Right hindlimb (tissue), 1 donor: ENCODE results near the gene CEP295NL.
"Not testable (repeated sequence)": the region's sequence is repeated elsewhere in the genome, so short reads cannot be mapped to it uniquely, and the experiment has no call there.

ENCODE experiments used
- DNase-seq: peaks from one replicate; pipeline ENCODE4 v3.0.0-alpha.2; 2018

The CEP295NL gene

GRCh38 chr17:78905116-78905515 is 2.1 kb upstream of the CEP295NL start:
- DNase-seq = no peak

- no peak for DNase-seq
These were observed 1.4 kb upstream of the CEP295NL start for GRCh38 chr17:78904371-78904770.

GRCh38 chr17:78902231-78902630 is 770 bp downstream of the CEP295NL start:
- not testable (repeated sequence) for DNase-seq

GRCh38 chr17:78901806-78902205 is 1.2 kb downstream of the CEP295NL start:
- no peak for DNase-seq

GRCh38 chr17:78900816-78901215 is 2.2 kb downstream of the CEP295NL start:
- DNase-seq = no peak

GRCh38 chr17:78899361-78900260 is 3.4 kb downstream of the CEP295NL start:
- no peak for DNase-seq

GRCh38 chr17:78898947-78899346 is 4.1 kb downstream of the CEP295NL start:
- no peak for DNase-seq

- DNase-seq = no peak
These were observed 4.7 kb downstream of the CEP295NL start for GRCh38 chr17:78898075-78898836.

GRCh38 chr17:78897664-78898047 is 5.3 kb downstream of the CEP295NL start:
- no peak for DNase-seq

GRCh38 chr17:78896834-78897663 is 6.0 kb downstream of the CEP295NL start:
- DNase-seq = no peak

- DNase-seq = no peak
These were observed 6.7 kb downstream of the CEP295NL start for GRCh38 chr17:78896091-78896833.

GRCh38 chr17:78895322-78895721 is 7.7 kb downstream of the CEP295NL start:
- peak; percentile 61 for DNase-seq

- no peak for DNase-seq
These were observed 9.3 kb downstream of the CEP295NL start for GRCh38 chr17:78893684-78894083.

- DNase-seq = no peak
These were observed 10.0 kb downstream of the CEP295NL start for GRCh38 chr17:78892936-78893379.

- no peak for DNase-seq
These were observed 10.5 kb downstream of the CEP295NL start for GRCh38 chr17:78892520-78892919.

GRCh38 chr17:78892062-78892456 is 10.9 kb downstream of the CEP295NL start:
- no peak for DNase-seq

GRCh38 chr17:78891406-78892061 is 11.5 kb downstream of the CEP295NL start:
- DNase-seq = no peak

- DNase-seq = no peak
These were observed 12.5 kb downstream of the CEP295NL start for GRCh38 chr17:78890498-78890897.

GRCh38 chr17:78890096-78890495 is 12.9 kb downstream of the CEP295NL start:
- DNase-seq = not testable (repeated sequence)

GRCh38 chr17:78889531-78889930 is 13.5 kb downstream of the CEP295NL start:
- no peak for DNase-seq

- peak; percentile 61 for DNase-seq
These were observed 14.0 kb downstream of the CEP295NL start for GRCh38 chr17:78888941-78889518.
